UCSD-AML1 (cell line): Measurements from ENCODE around the gene SOX14.

Experiments
- DNase-seq: peaks from one replicate; lab custom pipeline; 2025; ENCODE audit not compliant: unreplicated experiment; lab: John Stamatoyannopoulos, UW

The SOX14 gene

DNA sequence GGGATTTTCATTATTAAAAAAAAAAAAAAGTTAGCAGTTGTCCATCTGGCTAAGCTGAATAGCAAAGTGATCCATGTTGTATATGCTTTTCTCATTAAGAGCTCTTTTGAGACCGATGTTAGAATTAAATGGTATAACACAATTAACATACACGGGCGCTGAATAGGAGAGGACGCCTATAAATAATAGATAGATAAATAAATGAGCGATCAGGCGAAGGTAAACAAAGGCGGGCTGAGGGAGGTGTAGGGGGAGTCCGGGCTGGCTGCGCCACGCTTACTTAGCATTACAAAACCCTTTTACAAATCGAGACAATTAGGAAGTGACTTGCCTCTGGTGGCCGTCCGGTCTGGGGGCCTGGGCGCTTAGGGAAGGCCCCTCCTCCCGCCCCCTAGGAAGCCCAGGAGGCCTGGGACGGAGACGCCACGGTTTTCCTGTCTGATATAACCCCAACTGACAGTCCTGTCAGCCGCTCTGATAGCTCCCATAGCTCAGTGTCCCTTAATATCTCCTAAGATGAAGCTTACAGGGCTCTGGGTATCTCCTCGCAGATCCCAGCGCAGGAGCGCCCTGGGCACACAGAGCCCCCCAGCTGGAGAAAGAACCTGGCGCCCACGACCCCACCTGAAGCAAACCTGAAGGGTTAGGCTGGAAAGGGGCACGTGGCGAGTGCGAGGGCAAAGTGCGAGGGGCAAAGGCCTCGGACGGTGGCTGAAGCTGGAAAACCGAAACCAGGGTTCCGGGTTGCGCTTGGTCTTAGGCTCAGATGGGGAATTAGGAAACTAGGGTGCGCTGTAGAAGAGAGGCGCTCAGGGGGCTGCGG lies 3.6 kb downstream of the SOX14 start:
- DNase-seq: no peak

- DNase-seq: no peak
Measured at GRCh38 chr3:137768361-137769321, 4.5 kb downstream of the SOX14 start.

- DNase-seq: no peak
Measured at GRCh38 chr3:137769322-137770065, 5.4 kb downstream of the SOX14 start.

- no peak for DNase-seq
Measured at GRCh38 chr3:137770066-137770834, 6.1 kb downstream of the SOX14 start.

DNA sequence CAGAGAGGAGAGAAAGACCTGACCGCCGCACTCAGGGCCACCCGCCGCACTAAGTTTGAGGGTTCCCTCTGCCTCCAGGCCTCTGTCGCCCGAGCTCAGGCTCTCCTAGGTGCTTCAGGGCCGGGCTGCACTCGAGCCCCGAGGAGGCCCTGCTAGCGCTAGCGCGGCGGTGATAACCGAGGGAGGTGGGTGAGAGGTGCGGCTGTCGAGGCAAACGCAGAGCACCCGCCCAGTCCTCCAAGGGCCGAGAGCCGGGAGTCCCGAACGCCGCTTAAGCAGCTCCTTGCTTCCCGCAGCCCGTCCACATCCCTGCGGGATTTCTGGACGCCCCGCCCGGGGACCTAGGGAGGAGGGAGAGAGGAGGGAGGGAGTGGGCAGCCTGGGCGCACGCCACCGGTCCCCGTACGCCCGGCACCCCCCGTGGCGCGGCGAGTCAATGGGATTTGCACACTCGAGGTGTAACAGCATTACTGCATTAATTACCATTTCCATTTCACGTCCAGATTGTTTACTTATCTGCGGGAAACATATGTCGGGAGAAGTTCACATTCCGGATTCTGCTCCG lies 6.8 kb downstream of the SOX14 start:
- DNase-seq: no peak

DNA sequence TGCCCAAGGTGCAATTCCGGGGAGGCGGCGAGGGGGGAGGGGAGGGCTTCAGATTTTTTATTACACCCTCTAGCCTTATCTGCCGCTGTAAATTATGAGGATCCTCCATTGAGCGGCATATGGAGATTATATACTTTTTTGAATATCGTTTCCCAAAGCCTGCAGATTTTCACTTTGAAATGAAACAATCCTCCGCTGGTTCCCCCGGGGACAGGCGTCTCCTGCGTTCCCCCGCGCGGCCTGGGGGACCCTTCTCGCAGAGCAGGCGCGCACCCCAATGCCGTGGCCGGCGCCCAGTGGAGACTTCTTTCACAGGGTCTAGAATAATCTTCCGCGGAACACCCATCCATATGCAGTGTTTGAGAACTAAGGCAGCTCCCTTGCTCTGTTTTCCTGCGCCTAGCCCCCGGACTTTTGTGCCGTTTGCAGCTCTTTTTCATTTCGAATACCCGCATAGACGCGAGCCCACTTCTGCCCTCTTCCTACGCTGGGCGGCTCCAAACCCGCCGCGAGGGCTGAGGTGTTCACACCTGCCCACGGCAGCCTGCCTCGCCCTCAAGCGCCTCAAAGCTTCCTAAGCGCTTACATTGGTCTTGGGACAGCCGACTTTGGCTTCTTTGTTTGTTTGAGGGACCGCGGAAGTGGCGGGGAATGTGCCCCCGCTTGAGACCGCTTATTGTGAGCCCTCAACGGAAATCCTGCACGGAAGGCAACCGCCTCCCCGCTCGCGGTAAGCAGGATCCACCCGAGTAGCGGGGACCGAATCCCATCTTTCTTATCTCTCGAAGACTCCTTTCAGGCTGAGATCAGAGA lies 7.5 kb downstream of the SOX14 start:
- no peak for DNase-seq

GRCh38 chr3:137772214-137772955 lies 8.3 kb downstream of the SOX14 start:
- DNase-seq: no peak

- no peak for DNase-seq
Measured at GRCh38 chr3:137778941-137779340, 14.8 kb downstream of the SOX14 start.

DNA sequence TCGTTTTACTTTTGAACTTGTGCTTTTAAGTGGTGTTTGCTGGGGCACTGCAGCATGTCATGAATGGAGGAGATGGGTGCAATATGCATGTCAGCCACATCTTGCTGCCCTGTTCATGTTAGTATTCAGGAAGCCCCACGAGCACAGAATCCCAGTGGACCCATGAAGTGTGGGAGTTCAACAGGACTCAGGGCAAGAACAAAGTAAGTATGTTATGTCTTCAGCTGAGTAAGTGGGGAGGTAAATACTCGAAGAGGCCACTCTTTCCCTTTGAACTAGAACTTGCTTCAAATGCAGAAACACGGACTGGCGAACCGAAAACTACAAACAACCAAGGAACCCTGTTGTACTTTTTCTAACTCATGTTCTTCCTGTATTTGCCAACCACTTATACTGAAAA lies 23.4 kb downstream of the SOX14 start:
- no peak for DNase-seq

DNA sequence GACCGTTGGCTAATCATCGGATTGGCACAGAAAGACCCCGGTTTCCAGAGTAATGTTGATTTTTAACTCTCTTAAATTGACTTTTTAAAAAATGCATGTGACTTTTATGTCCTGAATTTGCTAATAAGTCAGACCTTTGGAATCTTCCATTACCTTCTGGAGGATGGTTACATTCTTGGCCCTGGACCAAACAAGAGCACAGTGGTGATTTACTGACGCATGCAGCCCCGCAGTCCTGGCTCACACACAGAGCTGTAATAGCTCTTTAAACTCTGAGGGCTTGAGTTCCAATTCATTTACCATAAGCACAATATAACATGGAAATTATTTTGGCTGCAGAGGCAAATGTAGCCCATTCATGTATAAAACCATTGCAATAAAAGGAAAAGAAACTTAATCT lies 25.1 kb downstream of the SOX14 start:
- DNase-seq: no peak

DNA sequence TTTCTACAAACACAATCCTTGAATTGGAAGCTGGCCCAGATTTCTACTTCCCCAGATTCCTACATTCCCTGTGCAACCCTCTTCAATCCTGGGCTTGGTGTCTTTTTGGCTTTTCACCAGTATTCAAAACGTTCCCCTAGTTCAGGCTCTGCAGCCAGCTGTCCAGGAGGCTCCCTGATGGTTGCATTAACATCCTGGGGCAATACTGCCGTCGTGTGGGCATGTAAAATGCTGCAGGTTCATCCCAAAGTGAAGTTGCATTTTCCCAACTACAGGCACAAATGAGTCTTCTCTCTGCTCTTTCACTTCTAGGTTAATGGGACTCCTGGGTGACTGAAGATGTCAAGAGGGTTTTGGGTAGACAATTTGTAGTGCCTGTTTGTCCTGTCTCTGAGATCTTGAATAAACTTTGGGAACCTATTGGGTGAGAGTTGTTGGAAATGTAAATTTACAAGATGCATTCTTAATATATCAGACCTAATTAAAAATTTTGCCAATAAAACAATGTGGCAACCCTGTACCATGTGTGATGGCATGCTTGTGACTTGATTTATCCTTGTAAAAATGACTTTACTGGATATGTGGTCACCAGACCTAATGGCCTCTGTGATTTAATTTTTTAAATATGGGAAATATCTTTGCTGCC lies 28.6 kb downstream of the SOX14 start:
- DNase-seq: no peak

- no peak for DNase-seq
Measured at GRCh38 chr3:137796993-137797392, 32.9 kb downstream of the SOX14 start.

DNA sequence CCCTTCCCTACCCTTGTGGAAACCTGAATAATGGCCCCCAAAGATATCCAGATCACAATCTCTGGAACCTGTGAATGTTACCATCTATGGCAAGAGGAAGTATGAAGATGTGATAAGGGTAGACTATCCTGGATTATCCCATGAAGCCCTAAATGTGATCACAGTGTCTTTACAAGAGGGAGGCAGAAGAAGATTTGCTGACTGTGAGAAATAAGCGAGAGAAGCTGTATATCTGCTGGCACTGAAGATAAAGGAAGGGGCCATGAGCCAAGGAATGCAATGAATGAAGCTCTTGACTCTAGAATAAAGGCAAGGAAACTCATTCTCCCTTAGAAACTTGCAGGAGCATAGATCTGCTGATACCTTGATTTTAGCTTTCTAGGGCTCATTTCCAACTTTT lies 39.1 kb downstream of the SOX14 start:
- no peak for DNase-seq

GRCh38 chr3:137807998-137808397 lies 43.9 kb downstream of the SOX14 start:
- no peak for DNase-seq

DNA sequence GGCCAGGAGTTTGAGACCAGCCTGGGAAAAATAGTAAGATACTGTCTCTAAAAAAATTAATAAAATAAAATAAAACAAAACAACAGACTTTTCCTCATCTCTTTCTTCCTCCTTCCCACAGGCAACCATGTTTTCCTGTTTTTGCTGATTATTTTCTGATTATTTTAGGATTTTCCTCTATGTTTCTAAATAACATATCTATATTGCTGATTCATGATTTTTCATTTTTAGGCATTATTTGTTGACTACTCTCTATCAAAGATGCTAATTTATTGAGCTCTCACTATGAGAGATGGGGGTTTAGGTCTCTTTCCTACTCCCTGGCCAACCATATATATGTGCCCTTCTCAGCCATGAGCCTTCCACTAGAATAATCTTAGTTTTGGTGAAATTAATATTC lies 45.4 kb downstream of the SOX14 start:
- DNase-seq: no peak

GRCh38 chr3:137812023-137812422 lies 47.9 kb downstream of the SOX14 start:
- no peak for DNase-seq

GRCh38 chr3:137815251-137815650 lies 51.1 kb downstream of the SOX14 start:
- no peak for DNase-seq
